Hematopoietic multipotent progenitor cell treated with erythropoietin and hydrocortisone succinate and interleukin-3 and kit ligand, for 8 days (in vitro differentiated cells): ENCODE data around the gene PLCXD3.

Experiments used
- DNase-seq: peaks from one replicate; pipeline ENCODE4 v3.0.0-alpha.2; 2015

Gene PLCXD3

DNA sequence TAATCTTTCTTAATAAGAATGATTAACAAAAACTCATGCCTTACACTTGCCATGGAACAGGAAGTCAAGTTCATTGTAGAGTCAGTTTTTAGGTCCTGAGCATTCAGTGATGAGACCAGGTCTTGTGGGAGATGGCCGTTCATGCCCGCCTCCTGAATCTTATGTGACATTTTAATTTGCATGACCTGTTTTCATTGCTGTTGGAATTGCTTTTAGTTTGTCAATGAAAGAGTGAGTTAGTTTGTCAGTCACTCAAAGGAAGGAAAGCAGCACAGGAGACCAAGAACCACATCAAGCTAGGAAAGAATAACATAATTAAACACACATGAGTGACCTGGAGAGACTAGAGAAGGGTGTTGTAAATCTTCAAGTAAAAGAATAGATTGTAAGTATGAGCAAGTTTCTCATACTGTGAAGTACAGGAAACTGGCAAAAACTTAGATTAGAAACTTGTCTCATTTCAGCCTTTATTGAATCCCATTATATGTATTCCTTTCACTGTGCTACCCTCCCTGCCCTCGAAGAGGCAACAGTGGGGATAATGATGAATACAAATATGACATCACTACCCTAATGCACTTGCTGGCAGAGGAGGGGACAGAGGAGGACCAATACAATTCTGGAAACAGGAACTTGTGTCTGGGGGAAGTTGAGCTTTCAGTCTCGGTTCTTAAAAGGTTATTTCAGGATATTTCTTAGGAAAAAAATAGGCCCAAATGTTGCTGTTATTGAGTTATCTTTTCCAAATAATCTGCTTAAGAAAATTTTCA is 232.7 kb downstream of the PLCXD3 start:
- DNase-seq = no peak

DNA sequence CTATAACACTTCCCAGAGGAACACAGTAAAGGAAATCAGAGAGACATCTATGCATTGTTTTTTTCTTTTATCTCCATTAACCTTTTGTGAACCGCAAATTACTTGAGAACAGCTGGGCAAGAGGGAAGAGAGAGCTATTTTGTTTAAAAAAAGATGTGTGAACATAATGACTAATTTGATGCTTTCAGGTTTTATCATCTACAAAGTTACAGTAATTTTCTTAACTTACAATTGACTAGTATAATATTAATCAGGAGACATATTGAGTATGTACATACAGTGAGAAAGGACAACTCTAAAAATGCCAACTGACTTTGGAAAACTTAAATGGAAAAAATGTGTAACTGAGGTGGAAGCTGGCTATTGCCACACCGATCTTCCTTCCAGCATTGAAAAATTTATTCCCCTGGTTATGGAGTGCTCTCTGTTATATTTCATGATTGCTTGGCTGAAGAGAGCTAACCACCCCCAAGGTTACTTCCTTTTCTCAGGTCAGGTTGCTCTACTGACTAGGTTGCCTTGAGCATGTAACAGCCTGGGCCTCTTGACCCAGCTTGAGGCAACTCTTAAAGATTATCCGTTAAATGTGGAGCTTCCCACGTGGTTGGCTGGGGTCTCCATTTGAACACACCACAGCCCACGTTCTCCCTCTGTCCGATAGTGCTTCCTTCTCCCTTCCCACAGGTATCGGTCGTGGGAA is 234.4 kb downstream of the PLCXD3 start:
- DNase-seq = no peak

DNA sequence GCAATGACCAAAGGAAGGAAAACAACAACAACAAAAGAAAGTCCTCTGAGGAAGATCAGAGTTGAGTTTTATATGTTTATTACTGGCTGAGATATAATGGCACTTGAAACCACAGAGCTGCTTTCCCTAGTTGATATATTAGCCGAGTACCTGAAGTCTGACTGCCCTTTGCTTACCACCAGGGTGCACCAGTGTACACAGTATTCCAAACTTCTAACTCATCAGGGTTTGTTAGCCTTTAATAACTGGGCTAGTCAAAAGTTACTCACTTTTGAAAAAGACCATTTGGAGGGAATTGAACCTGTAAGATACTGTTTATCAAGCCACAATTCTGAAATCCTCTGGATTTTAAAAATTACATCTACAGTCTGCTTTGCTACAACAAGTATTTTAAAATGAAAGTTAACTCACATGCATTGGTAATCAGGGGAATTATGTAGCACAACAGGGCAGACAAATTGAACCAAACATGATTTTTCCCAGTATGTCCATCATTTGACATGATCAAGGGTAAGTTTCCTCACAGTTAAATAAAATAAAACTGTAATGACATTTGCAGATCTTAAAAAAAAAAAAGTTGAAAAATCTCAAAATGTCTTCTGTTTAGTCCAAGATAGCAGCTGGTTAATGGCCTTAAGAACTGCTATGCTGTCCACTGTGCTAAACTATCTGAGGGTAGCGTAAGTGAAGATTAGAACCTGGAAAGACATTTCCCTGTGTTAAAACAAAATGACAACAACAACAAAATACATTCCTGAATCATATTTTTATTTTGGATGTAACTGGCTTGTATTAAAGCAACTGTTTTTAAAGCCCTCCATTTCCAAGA is 239.8 kb downstream of the PLCXD3 start:
- DNase-seq = peak; percentile 18

DNA sequence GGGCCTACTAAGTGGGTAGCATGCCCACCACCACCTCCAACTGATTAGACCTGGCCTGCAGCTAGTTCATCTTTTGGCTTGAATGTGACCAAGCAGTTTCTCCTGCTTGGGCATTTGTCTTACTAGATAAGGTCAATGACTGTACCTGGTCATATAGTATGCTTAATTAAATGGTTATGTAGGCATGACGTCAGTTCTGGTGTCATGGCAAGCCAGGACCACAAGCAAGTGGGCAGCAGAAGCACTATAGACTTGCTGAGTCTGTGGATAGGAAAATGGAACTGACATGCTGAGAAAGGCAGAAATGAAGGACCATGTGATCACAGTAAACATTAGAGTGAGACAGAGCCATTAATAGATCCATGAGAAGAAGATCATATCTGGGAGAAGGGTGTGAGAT is 241.5 kb downstream of the PLCXD3 start:
- no peak for DNase-seq

DNA sequence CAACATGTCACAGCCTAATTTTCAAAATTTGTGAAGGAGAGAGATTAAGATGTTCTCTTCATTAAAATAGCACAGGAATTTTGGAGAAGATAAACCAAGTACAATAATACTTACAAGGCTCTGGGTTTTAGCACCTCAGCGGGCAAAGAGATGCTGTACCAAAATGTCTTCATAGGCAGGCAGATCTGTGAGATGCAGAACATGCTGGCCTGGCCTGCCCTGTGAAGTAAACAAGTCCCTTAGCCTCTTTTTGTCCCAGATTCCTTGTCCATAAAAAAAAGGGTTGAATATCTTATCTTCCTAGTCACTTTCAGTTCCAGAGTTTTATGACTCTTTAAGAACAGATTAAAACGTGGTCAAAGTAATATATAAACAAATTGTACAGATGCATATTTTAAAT is 244.0 kb downstream of the PLCXD3 start:
- DNase-seq = no peak

DNA sequence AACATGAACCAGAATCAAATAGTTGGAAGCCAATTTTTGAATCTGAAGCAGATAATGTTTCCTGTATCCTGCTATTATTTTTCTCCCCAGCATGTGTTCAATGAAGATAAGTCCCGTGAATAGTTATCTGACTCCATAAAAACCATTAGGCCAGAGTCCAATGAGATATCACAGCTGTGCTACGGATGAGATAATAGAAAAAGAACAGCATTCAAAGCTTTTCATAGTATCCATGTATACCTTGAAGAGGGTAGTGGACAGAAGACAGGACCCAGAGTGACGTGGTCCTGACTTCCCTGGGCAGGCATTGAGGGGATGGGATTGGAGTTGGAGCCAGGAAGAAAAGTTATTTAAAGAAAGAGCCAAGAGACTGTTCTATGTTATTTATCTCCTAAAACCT is 246.4 kb downstream of the PLCXD3 start:
- no peak for DNase-seq

DNA sequence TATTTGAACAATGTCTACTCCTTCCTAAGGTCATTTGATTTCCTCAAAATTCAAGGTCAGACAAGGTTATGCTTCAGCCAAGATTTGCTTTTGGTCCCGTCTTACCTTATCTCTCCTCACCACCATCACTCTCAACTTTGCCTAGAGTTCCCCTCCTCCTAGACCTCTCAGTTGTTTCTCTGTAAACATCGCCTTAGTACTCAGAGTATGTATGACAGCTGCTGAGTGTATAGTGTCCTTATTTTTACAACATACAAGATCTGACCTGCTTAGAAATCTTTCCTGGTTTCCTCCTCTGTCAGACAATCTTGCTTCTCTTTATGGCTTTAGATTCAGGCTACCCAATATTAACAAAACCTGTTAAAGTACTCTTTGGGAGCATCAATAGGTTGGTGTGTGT is 247.1 kb downstream of the PLCXD3 start:
- DNase-seq = no peak
